ENCODE results near the gene GOSR2.
"Not testable (repeated sequence)": the region's sequence is repeated elsewhere in the genome, so short reads cannot be mapped to it uniquely, and the experiment has no call there.

GOSR2 gene

DNA sequence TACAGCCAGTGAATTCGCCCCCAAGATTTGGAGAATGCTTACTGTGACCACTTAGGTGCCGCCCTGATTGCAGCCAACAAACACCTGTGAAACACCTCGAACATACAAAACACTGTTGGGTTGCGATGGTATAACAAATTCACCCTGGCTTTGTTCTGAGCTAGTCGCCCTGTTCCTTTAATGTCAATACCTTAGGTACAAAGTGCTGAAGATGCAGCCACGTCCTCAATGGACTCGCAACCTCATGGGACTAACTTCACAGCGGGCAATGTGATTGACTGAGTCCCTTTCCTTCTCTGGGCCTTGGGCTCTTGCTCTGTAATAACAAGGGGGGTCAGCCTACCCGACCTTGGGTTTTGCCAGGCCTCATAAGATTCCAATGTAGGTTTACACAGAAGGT is 28.9 kb upstream of the GOSR2 start:
- DNase-seq (ENCODE audit: low read depth in 3 of 3), result no peak

DNA sequence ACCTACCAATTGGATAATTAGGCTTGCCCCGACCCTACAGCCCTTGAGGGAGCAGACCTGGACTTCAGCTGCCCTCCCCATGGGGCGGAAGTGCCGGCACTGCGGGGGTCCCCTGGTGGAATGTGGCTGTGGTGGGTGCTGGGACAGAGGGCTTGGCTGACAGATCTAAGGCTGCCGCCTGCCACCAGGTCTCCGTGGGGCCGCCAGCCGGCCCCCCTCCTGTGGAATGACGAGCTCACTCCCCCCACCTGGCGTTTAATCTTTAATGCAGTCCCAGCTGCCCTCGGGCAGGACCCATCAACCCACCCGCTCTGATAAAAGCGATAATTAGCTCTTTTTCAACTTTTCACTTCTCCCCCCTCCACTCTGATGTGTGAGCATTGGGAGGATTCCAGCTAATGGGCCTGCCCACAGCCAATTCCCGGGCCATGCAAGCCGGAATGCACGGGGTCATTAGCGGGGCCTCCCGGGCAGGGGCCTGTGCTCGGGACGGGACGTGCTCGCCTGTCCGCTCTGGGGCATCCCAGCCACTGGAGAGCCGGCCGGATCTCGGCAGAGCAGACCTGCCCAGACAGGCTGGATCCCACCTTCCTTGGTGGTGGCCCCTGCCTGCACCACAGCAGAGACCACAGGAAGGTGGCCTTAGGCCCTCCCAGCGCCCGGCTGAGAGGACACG is 28.3 kb upstream of the GOSR2 start:
- no peak for DNase-seq (ENCODE audit: low read depth in 3 of 3)

DNA sequence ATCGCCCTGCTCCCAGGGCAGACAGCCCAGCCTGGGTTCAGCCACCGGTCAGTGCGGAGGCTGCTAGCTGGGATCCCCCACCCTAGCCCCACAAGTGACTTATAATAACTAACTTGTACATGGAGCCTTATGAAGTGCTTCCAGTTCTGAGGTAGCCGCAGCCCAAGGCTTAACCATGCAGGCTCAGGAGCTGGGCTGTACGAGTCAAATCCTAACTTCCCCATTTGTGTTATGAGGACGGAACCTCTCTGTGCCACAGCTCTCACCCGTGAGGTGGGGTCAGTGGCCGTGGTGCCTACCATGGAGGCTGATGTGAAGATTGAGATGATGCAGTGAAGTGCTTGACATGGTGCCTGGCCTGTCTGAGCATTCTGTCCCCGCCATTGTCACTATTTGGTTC is 27.8 kb upstream of the GOSR2 start:
- no peak for DNase-seq (ENCODE audit: low read depth in 3 of 3)

DNA sequence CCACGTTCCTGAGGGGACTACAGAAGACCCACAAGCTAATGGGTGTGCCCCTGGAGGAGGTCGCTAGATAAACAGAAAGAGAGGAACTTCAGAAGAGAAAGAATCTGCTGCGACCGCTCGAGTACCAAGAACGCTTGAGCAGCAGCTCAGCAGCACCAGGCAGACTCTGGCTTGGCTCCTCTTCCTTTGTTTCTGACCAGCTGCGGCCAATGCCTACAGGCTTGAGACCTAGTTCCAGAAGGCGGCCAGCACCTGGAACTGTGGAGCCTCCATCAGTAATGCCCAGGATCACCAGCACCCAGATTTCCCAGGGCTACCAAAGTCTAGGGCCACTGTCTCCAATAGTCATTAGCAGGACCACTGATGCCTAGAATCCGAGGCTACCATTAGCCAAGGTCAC is 26.0 kb upstream of the GOSR2 start:
- no peak for DNase-seq (ENCODE audit: low read depth in 3 of 3)

DNA sequence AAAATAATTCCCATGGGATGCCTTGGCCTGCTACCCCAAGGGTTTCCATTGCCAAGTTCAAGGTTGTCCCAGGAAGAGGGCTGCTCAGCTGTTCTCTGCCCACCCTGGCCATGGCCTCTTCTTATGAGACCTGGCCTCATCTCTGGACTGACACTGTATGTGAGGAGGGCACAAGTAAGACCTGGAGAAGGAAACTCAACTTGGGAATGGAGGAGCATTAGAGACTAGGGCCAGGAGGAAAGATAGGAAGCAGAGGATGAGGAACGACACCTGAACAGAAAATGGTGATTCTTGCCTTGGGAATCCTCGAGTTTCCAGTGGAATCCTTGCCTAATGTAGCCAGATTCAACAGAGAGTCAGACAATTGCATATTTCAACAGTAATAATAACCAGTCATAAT is 24.6 kb upstream of the GOSR2 start:
- DNase-seq (ENCODE audit: low read depth in 3 of 3), result no peak

DNA sequence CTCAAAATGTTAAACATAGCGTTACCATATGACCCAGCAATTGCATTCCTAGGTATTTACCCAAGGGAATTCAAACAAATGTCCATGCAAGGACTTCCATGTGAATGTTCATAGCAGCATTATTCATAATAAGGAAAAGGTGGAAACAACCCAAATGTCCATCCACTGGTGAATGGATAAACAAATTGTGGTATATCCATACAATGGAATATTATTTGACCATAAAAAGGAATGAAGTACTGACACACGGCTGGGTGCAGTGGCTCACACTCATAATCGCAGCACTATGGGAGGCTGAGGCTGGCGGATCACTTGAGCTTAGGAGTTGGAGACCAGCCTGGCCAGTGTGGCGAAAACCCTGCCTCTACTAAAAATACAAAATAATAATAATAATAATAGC is 24.1 kb upstream of the GOSR2 start:
- no peak for DNase-seq (ENCODE audit: low read depth in 3 of 3)

DNA sequence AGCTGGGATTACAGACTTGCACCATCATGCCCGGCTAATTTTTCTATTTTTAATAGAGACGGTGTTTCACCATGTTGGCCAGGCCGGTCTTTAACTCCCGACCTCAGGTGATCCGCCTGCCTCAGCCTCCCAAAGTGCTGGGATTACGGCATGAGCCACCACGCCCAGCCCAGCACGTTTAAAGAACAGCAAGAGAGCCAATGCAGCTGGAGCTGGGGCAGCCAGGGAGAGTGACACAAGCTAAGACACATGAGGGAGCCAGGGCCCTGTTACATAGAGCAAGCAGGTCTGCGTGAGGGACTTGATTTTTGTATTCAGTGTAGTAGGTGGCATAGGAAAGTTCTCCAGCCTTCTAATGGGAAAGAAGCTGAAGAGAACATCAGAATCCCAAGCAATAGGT is 21.7 kb upstream of the GOSR2 start:
- DNase-seq (ENCODE audit: low read depth in 3 of 3), result no peak

DNA sequence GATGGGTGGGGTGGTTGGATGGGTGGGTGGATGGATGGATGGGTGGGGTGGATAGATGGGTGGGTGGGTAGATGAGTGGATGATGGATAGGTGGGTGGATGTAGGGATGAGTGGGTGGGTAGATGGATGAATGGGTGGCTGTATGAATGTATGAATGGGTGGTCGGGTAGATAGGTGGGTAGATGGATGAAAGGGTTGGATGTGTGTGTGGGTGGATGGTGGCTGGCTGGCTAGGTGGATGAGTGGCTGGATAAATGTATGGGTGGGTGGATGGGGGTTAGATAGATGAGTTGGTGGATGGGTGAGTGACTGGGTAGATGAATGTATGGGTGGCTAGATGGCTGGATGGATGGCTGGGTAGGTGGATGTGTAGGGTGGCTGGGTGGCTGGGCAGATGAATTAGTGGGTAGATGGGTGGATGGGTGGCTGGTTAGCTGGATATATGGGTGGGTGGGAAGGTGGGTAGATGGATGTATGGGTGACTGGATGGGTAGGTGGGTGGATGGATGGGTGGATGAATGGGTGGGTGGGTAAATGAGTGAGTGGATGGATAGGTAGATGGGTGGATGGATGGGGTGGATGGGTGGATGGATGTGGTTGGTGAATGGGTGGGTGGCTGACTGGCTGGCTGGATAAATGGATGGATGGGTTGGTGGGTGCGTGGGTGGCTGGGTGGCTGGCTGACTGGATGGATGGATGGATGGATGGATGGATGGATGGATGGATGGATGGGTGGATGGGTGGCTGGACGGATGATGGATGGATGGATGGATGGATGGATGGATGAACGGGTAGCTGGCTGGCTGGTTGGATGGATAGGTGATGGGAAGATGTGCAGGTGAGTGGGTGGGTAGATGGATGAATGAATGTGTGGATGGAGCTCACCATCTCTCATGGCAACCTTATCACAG is 18.9 kb upstream of the GOSR2 start:
- DNase-seq (ENCODE audit: low read depth in 3 of 3), result no peak

DNA sequence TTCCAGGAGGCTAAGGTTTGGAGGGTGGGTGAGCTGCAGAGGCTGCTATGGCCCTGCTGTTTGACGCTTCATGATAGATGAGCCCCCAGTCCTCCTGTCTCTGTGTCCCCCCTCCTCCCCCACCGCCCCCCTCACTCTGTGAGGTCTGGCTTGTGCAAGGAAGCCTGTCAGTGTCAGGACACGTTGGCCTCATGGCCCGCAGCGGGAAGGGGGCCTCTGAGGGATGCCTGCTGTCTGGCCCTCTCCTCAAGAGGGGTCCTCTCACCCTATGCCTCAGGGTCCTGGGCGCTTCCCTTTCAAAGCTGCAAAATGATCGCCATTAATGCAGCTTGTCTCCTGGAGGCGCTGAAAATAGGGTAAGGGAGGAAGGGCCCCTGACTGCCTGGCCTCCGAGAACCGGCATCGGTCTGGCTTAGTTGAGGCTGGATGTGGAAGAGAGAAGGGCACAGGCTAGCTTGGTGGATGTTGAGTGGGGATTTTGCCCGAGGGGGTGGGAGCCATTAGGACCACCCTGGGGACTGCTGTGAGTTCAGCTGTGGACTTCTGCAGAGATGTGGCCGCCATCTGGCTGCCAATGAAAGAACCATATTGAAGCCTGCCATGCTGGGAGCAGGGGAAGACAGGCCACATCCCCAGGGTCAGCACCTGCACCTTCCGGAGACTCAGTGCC is 14.8 kb upstream of the GOSR2 start:
- DNase-seq (ENCODE audit: low read depth in 3 of 3), result no peak

DNA sequence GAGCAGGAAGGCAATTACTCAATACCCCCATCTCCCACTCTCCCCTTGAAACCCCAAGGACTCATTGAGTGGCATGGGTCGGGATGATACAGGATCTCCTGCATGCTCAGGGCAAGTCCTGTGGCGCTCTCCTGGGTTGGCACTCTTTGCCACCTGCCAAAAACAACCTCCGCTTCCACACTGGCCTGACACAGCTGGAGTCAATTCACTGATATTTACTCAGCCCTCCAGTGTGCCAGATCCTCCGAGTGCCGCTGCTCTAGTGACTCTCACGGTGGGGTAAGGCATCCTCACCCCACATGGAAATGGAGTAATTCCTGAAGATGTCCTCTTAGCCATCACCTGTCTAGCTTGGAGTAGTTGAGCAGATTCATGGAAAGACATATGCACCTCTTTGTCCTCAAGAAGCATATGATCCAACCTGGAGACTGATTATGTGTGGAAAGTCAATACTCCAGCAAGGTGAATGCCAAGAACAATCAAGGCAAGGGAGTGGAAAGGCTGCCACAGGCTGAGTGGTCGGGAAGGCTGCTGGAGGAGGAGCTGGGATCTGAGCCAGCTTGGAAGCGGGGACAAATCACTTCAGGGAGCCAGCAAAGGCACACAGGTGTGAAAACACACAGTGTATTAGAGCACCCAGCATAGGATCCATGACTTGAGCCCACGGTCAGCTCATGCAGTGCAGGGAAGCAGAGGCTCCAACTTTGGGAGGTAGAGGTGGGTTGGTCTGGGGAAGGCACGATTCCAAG is 12.6 kb upstream of the GOSR2 start:
- no peak for DNase-seq (ENCODE audit: low read depth in 3 of 3)

DNA sequence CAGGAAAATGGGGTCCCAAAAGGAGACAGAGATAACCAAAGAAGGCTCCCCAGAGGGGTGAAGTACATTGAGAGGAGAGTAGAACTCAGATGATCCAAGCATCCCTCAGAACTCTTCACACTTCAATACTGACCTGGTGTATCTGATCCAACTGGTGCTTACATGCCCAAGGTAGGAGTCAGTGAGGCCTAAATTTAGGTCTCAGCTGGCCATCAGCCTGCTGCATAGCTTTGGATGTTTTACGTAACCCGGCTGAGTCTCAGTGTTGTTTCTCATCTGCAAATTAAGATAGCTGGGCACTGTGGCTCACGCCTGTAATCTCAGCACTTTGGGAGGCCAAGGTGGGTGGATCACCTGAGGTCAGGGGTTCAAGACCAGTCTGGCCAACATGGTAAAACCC is 11.6 kb upstream of the GOSR2 start:
- DNase-seq (ENCODE audit: low read depth in 3 of 3), result no peak

DNA sequence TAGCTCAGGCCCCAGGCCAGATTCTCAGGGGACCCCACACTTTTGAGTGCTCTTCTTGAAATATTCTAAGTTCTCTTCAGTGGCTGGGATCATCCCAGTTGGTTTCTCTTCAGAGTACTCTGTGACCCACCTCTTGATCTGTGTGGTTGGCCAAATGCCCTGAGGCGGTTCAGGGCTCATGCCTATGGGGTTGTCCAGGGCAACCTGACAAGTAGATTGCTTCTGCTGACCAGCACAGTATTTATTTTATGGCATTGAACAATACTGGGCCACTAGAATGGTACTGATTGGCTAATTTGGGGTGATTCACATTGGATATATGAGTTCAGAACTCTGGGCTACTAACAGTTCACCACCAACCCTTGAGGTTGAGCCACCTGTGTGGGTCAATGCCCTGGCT is 7.4 kb upstream of the GOSR2 start:
- DNase-seq (ENCODE audit: low read depth in 3 of 3), result no peak

DNA sequence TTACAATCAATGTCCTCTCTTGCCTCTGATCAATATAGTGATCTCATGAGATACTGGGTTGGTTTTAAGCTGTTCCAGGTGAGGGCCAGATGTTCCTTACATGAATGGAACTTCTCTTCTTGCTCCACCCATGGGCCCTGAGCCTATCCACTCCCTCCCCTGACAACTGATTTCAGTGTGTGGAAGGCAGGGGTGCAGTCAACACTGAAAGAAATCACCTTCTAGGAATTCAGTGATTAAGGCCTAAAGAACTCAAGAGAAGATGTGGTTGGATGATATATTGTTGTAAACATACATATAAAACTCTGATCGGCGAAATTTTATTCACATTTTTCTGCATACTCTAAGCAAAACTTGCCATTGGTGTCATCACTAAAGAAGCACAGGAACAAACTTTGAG is 6.7 kb upstream of the GOSR2 start:
- no peak for DNase-seq (ENCODE audit: low read depth in 3 of 3)

DNA sequence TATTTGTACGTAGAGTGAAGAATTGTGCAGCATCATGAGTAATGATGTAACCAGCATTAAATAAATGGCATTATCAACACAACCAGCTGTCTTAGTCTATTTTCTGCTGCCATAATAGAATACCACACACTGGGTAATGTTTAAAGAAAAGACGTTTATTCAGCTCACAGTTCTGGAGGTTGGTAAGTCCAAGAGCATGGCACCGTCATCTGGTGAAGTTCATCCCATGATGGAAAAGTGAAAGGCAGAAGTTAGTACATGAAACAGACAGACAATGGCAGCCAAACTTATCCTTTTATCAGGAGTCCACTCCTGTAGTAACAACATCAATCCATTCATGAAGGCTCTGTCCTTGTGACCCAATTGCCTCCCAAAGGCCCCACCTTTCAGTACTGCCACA is 6.3 kb upstream of the GOSR2 start:
- DNase-seq (ENCODE audit: low read depth in 3 of 3), result no peak

DNA sequence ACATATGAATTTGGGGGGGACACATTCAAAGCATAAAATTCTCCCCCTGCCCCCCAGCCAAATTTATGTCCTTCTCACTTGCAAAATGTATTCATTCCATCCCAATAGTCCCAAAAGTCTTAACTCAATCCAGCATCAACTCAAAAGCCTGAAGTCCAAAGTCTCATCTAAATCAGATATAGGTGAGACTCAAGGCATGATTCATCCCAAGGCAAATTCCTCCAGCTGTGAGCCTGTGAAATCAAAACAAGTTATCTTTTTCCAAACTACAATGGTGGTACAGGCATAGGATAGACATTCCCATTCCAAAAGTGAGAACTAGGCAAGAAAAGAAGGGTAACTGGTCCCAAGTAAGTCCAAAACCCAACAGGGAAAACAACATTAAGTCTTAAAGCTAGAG is 5.9 kb upstream of the GOSR2 start:
- DNase-seq (ENCODE audit: low read depth in 3 of 3), result no peak

DNA sequence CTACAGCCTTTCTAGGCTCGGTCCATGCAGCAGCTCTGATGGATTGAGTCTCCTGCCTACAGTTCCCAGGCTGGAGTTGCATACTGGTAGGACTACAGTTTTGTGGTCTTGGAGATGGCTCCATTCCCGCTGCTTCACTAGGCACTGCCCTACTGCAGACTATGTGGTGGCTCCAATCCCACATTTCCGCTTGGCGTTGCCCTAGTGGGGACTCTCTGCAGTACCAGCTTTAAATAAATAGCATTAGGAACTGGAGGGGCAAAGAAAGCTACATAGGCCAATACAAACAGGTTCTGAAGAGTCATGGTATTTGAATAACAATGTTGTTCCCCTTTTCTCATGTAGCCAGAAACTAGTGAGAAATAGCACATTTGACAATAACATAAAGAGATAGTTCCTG is 5.4 kb upstream of the GOSR2 start:
- DNase-seq (ENCODE audit: low read depth in 3 of 3), result no peak

DNA sequence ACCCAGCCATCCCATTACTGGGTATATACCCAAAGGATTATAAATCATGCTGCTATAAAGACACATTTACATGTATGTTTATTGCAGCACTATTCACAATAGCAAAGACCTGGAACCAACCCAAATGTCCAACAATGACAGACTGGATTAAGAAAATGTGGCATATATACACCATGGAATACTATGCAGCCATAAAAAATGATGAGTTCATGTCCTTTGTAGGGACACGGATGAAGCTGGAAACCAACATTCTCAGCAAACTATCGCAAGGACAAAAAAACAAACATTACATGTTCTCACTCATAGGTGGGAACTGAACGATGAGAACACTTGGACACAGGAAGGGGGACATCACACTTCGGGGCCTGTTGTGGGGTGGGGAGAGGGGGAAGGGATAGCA is 998 bp upstream of the GOSR2 start:
- DNase-seq (ENCODE audit: low read depth in 3 of 3), result not testable (repeated sequence)

DNA sequence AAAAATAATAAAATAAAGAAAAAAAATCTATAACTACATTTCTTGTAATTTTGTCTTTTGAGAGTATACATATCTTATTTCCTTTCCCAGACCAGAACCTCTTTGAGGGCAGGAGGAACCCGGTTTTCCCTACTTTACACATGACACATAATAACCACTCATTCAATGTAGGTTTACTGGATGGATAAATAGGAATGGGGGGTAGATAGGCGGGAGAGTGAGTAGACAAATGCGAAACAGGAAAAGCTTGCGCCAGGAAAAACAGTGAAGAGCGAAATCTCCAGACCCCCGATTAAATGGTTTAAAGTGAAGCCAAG is 515 bp upstream of the GOSR2 start:
- DNase-seq (ENCODE audit: low read depth in 3 of 3), result no peak

DNA sequence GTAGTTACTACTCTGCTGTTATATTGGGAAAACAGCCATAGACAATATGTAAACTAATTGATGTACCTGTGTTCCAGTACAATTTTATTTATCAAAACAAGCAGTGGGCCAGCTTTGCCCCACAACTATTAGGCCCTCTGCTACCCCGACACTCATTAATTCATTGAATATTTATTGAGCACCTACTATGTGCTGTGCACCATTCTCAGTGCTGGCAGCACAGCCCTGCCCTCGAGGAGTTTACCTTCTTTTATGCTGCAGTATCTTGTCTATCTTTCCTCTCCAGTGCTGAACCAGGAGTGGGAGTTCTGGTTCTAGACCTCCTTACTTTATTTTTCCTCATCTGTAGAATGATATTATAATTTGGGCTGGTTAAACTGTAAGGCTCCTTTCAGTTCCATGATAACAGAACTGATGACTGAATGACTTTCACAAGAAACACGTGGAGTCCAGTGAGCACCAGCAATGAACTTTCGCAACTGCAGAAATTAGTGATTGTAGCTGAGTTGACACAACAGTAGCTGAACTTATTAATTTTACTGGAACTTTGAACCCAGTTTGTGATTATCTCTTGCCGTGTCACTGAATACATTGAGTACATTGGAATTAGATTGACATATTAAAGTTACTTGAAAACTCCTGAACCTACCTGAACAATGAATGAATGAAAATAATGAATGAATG is 2.4 kb downstream of the GOSR2 start:
- DNase-seq (ENCODE audit: low read depth in 3 of 3), result no peak

DNA sequence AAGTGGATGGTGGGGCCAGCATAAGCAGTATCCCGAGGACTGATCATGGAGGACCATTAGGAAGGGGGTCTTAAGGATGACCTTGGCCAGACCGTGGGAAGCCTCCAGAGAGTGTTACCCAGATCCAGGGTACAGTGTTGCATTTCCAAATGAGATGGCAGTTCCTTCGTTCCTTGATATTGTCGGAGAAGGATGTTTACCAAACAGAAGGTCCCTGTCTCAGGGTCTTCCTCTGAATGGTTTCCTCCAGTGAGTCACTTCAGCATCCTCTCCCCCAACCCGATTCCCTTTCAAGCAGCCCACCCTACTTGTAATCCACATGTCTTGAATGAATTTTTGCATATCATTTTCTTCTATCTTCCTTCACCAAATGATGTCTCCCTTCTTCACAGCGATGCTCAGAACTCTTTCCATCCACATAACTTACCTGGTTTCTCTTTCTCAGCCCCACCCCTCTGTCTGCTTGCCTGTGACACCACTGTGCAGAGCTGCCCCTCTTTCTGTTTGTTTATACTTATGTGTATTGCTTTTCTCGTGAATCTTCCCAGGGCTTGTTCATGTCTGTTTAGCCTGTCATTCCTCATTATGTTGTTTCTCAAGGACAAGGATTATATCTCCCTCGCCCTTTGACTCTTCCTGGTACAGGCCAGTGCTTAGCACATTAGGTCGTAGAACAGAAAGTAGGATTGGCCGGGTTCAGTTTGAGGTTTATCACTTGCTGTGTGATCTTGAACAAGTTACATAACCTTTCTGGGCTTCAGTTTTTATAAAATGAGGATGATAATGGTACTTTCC is 5.7 kb downstream of the GOSR2 start:
- no peak for DNase-seq (ENCODE audit: low read depth in 3 of 3)

DNA sequence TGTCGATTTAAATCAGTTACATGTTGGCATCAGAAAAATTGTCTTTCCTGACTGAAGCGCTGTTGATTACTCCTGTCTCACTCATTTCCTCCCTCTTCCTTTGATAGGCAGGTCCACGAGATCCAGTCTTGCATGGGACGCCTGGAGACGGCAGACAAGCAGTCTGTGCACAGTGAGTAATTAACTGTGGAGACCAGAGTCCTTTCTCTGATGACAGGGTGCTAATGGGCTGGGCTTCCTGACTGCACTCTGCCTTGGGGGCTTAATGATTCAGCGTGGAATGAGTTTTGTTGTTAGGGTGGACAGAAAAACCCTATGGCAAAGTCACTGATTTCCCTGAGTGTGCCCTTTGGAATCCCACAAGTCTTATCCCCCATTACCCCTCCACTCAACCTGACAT is 6.5 kb downstream of the GOSR2 start:
- DNase-seq (ENCODE audit: low read depth in 3 of 3), result no peak

All from stimulated activated CD4-positive, alpha-beta T cell treated with anti-CD3 and anti-CD28 coated beads, TNF-alpha, amount 100 ng/mL, for 24 hours (primary cell).